H1 (cell line): Measurements from ENCODE around the gene MR1. TPM values are rescaled to one million over a fixed set of nuclear protein-coding genes. Genes with fewer than 3 reads are reported as not detected.

Source experiments
- CTCF ChIA-PET: fragments of 300-600 bp; sonication (Branson Sonifier 250); formaldehyde crosslinking; loops from one replicate; lab custom pipeline; 2021; ENCODE audit not compliant: partially characterized antibody; lab: Charles Lee
- POLR2A ChIA-PET: fragments of 300-600 bp; sonication (Branson Sonifier 250); formaldehyde crosslinking; loops from one replicate; lab custom pipeline; 2021; ENCODE audit warnings: inconsistent platforms; ENCODE audit not compliant: partially characterized antibody; lab: Charles Lee
- DNase-seq, 2 experiments: peaks; one replicate each; pipeline versions ENCODE4 v3.0.0 to v3.0.0-alpha.2; 2010 to 2022; ENCODE audit warnings: low spot score in 2 of 2, low read depth in 1 of 2, mixed read lengths in 1 of 2
- FAIRE-seq: peaks from 2 replicates; lab custom pipeline; 2011; peaks lifted over from hg19 to GRCh38; lab: Jason Lieb, UNC
- H2AFZ ChIP-seq: 2 replicates; pipeline ENCODE4 v1.8.1; 2012; ENCODE audit warnings: low read length, inconsistent platforms
- H2AK5ac ChIP-seq: 2 replicates; pipeline ENCODE4 v1.6.1; 2013; ENCODE audit warnings: low read depth, low read length
- H2BK120ac ChIP-seq: replicated peaks from 2 replicates; pipeline ENCODE3; 2013; ENCODE audit warnings: low read depth, low read length, inconsistent platforms
- H2BK12ac ChIP-seq: 2 replicates; pipeline ENCODE4 v1.6.1; 2013; ENCODE audit warnings: low read depth, low read length
- H2BK15ac ChIP-seq: 2 replicates; pipeline ENCODE4 v1.6.1; 2013; ENCODE audit warnings: low read length
- H2BK20ac ChIP-seq: 2 replicates; pipeline ENCODE4 v1.6.1; 2013; ENCODE audit warnings: low read length
- H2BK5ac ChIP-seq: 2 replicates; pipeline ENCODE4 v1.6.1; 2013; ENCODE audit warnings: low read depth, low read length
- H3K14ac ChIP-seq: 2 replicates; pipeline ENCODE4 v1.6.1; 2013; ENCODE audit warnings: inconsistent platforms; ENCODE audit not compliant: insufficient read length
- H3K18ac ChIP-seq: 2 replicates; pipeline ENCODE4 v1.6.1; 2013; ENCODE audit warnings: low read length; ENCODE audit errors: extremely low read depth
- H3K23ac ChIP-seq: 2 replicates; pipeline ENCODE4 v1.6.1; 2013; ENCODE audit warnings: inconsistent platforms; ENCODE audit not compliant: insufficient read length
- H3K23me2 ChIP-seq: 2 replicates; pipeline ENCODE4 v1.6.1; 2013; ENCODE audit warnings: low read depth, low read length
- H3K27ac ChIP-seq: 2 replicates; pipeline ENCODE4 v1.6.1; 2011; ENCODE audit warnings: low read depth, low read length, inconsistent platforms
- H3K27me3 ChIP-seq, 4 experiments: replicated peaks in 1 of 4; 1 replicate in 1 of 4; 2 replicates in 3 of 4; pipeline versions ENCODE4 v1.6.1 to v1.8.1; 2011 to 2013; ENCODE audit warnings: low read length in 3 of 4, mild to moderate bottlenecking in 3 of 4, inconsistent platforms in 2 of 4, mixed read lengths in 2 of 4, moderate library complexity in 1 of 4; ENCODE audit not compliant: control insufficient read depth in 3 of 4, insufficient read depth in 3 of 4; ENCODE audit errors: extremely low read depth in 1 of 4
- H3K36me3 ChIP-seq, 4 experiments: 2 replicates each; pipeline versions ENCODE4 v1.6.1 to v1.8.1; 2011 to 2013; ENCODE audit warnings: mild to moderate bottlenecking in 4 of 4, low read length in 3 of 4, moderate library complexity in 2 of 4, control low read depth in 1 of 4, inconsistent platforms in 1 of 4; ENCODE audit not compliant: insufficient read depth in 4 of 4, control insufficient read depth in 2 of 4
- H3K4ac ChIP-seq: replicated peaks from 2 replicates; pipeline ENCODE3; 2013; ENCODE audit warnings: low read length, low read depth, mixed read lengths, inconsistent platforms; ENCODE audit not compliant: insufficient read length
- H3K4me1 ChIP-seq, 4 experiments: replicated peaks in 1 of 4; 1 replicate in 1 of 4; 2 replicates in 3 of 4; pipeline versions ENCODE4 v1.6.1 to v1.8.1; 2011 to 2013; ENCODE audit warnings: low read length in 3 of 4, inconsistent platforms in 2 of 4, mixed read lengths in 1 of 4; ENCODE audit not compliant: insufficient read depth in 4 of 4, control insufficient read depth in 3 of 4
- H3K4me2 ChIP-seq, 2 experiments: 2 replicates each; pipeline versions ENCODE4 v1.6.1 to v1.8.1; 2011 to 2013; ENCODE audit warnings: low read depth in 2 of 2, low read length in 2 of 2, control low read depth in 1 of 2, inconsistent platforms in 1 of 2, mild to moderate bottlenecking in 1 of 2; ENCODE audit not compliant: insufficient read depth in 1 of 2
- H3K4me3 ChIP-seq, 4 experiments: fragments of 200-600, 300-600 bp in 1 of 4; sonication (generic), shearing (Covaris generic), sonication (Bioruptor Twin) in 1 of 4; 2 replicates each; pipeline versions ENCODE4 v1.5.1 to v1.8.1; 2011 to 2016; ENCODE audit warnings: low read length in 4 of 4, low read depth in 3 of 4, control low read depth in 2 of 4, inconsistent platforms in 2 of 4, mild to moderate bottlenecking in 2 of 4, mixed read lengths in 1 of 4, moderate library complexity in 1 of 4; ENCODE audit not compliant: insufficient read depth in 2 of 4; ENCODE audit errors: extremely low read depth in 1 of 4
- H3K56ac ChIP-seq: replicated peaks from 2 replicates; pipeline ENCODE3; 2013; ENCODE audit warnings: low read depth, mild to moderate bottlenecking, mixed read lengths, low read length, inconsistent platforms; ENCODE audit not compliant: insufficient read length
- H3K79me1 ChIP-seq: 2 replicates; pipeline ENCODE4 v1.6.1; 2013; ENCODE audit warnings: low read depth, low read length, control low read depth
- H3K79me2 ChIP-seq, 2 experiments: 2 replicates each; pipeline versions ENCODE4 v1.6.1 to v1.8.1; 2012 to 2013; ENCODE audit warnings: low read length in 2 of 2, mild to moderate bottlenecking in 2 of 2, inconsistent platforms in 1 of 2; ENCODE audit not compliant: insufficient read depth in 2 of 2, control insufficient read depth in 1 of 2
- H3K9ac ChIP-seq, 4 experiments: replicated peaks in 1 of 4; 1 replicate in 1 of 4; 2 replicates in 3 of 4; pipeline versions ENCODE4 v1.6.1 to v1.8.1; 2011 to 2013; ENCODE audit warnings: low read depth in 3 of 4, low read length in 3 of 4, control low read depth in 2 of 4, mild to moderate bottlenecking in 2 of 4, moderate library complexity in 2 of 4, inconsistent platforms in 1 of 4; ENCODE audit errors: extremely low read depth in 1 of 4
- H3K9me3 ChIP-seq, 2 experiments: 2 replicates each; pipeline versions ENCODE4 v1.6.1 to v1.8.1; 2012 to 2013; ENCODE audit warnings: mild to moderate bottlenecking in 2 of 2, moderate library complexity in 2 of 2, control low read depth in 1 of 2, inconsistent platforms in 1 of 2, low read depth in 1 of 2, low read length in 1 of 2, mixed read lengths in 1 of 2; ENCODE audit not compliant: insufficient read depth in 2 of 2
- H4K20me1 ChIP-seq, 2 experiments: replicated peaks in 1 of 2; 2 replicates each; pipeline versions ENCODE3 to v1.8.1; 2011 to 2013; ENCODE audit warnings: inconsistent platforms in 2 of 2, low read length in 2 of 2, mild to moderate bottlenecking in 1 of 2; ENCODE audit not compliant: insufficient read depth in 2 of 2, control insufficient read depth in 1 of 2
- H4K5ac ChIP-seq: 2 replicates; pipeline ENCODE4 v1.6.1; 2013; ENCODE audit warnings: low read length, low read depth, mixed read lengths, inconsistent platforms; ENCODE audit not compliant: insufficient read length
- H4K8ac ChIP-seq: 2 replicates; pipeline ENCODE4 v1.8.0; 2013; ENCODE audit warnings: mild to moderate bottlenecking, moderate library complexity, low read length, inconsistent platforms; ENCODE audit not compliant: insufficient read depth; ENCODE audit errors: extremely low read depth
- H4K91ac ChIP-seq: replicated peaks from 2 replicates; pipeline ENCODE3; 2013; ENCODE audit warnings: low read length, mixed read lengths, inconsistent platforms; ENCODE audit not compliant: insufficient read length
- CBX5 ChIP-seq: fragments of 300-800, 300-1000 bp; sonication (generic); IDR thresholded peaks from 2 replicates; pipeline ENCODE4 v1.7.1; 2016; ENCODE audit warnings: antibody characterized with exemption, low read length, low read depth
- CHD2 ChIP-seq: IDR thresholded peaks from 2 replicates; pipeline ENCODE4 v1.6.1; 2012; ENCODE audit warnings: low read length, improper control_type of control experiment
- HDAC6 ChIP-seq: IDR thresholded peaks from one replicate; pipeline ENCODE4 v1.7.1; 2012; ENCODE audit warnings: low read depth, mild to moderate bottlenecking, inconsistent platforms, low read length, moderate library complexity
- KDM5A ChIP-seq: fragments of 200-600 bp; IDR thresholded peaks from 2 replicates; pipeline ENCODE4 v1.7.1; 2012; ENCODE audit warnings: mild to moderate bottlenecking, low read length, inconsistent platforms, mixed read lengths
- TAF1 ChIP-seq: IDR thresholded peaks from 2 replicates; pipeline ENCODE4 v1.6.1; 2011; ENCODE audit warnings: mild to moderate bottlenecking, low read depth, low read length
- TBP ChIP-seq: IDR thresholded peaks from 2 replicates; pipeline ENCODE4 v1.6.1; 2011; ENCODE audit warnings: low read depth, low read length, improper control_type of control experiment
- WGBS, 2 experiments: shearing (Covaris generic) in 1 of 2; methylation state at CpG; one replicate each; pipeline versions ENCODE4 v1.1.6 to v1.1.7; 2013 to 2015; ENCODE audit warnings: low lambda C conversion rate in 2 of 2, mixed read lengths in 2 of 2, inconsistent platforms in 1 of 2, low coverage in 1 of 2, missing lambda C conversion rate in 1 of 2; ENCODE audit not compliant: insufficient replicate concordance in 2 of 2, insufficient coverage in 1 of 2, insufficient read length in 1 of 2; ENCODE audit errors: extremely low coverage in 1 of 2, missing lambda C conversion rate in 1 of 2; 5-methylcytosine and 5-hydroxymethylcytosine counted together
- polyA plus RNA-seq, 7 experiments: library from polyadenylated mRNA; depleted of rRNA in 3 of 7; stranded (reverse) in 5 of 7; unstranded in 2 of 7; fragments of >200 nt in 5 of 7; fragments of 200-250 nt in 2 of 7; gene quantifications; 1 replicate in 5 of 7; 2 replicates in 1 of 7; 4 replicates in 1 of 7; pipeline versions ENCODE4 v1.2.1 to v1.2.3, GENCODE V29; 2011 to 2013; ENCODE audit warnings: missing spikeins in 2 of 7, mixed read lengths in 2 of 7
- total RNA-seq: library from RNA; stranded (reverse); fragmentation: NEBNext Ultra II Directional; extraction: Animal tissue kit (Norgen Biotek cat#: 25700); gene quantifications from 2 replicates; pipeline ENCODE4 v1.2.1, GENCODE V29; 2021
- TF ChIP-seq, protein P1 (sequence below), 3 experiments: IDR thresholded peaks; 1 replicate in 2 of 3; 2 replicates in 1 of 3; pipeline versions ENCODE4 v1.5.1 to v1.6.1; 2011; ENCODE audit warnings: low read length in 3 of 3, mild to moderate bottlenecking in 3 of 3, inconsistent platforms in 2 of 3, low read depth in 1 of 3, moderate library complexity in 1 of 3; ENCODE audit not compliant: insufficient read depth in 1 of 3; ENCODE audit errors: control extremely low read depth in 1 of 3
- TF ChIP-seq, protein P2 (sequence below): IDR thresholded peaks from 2 replicates; pipeline ENCODE4 v1.6.1; 2011; ENCODE audit warnings: low read length, improper control_type of control experiment
- TF ChIP-seq, protein P3 (sequence below): IDR thresholded peaks from 2 replicates; pipeline ENCODE4 v1.6.1; 2011; ENCODE audit warnings: low read depth, mild to moderate bottlenecking, low read length; ENCODE audit not compliant: insufficient read depth

The MR1 gene
- total and polyA plus RNA-seq, 2 of the 8 experiments (the other 6 are each of a cell fraction or from before 2014, with no cell fraction given), result 0.09 TPM; not detected in 1

DNA sequence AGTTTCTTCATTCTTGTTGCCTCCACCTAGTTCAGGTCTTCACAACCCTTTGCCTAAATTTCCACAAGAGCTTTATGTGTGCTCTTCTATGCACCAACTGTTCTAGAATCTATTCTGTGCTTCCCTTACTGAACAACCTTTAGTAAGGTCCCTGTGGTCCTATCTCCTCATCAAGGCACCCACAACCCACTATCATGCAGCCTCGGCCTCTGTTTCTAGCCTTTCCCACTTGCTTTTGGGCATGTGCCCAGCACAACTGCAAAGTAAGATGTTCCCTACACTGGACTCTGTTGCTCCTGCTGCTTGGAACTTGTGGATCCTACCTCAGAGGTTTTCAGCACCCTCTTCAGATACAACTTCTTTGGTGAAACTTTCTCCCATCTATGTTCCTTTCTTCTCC is 52.3 kb downstream of the MR1 start:
- Histone ChIP-seq H3K14ac (no peak overlapping the region), H3K23ac (no peak overlapping the region), H3K4me1 (peaks cover 0 to 4% (median 0%) of the 10 kb centered on the region in 4 experiments; a peak in 1 of 7 replicates), H2BK12ac (no peak overlapping the region), H3K4me2 (no peak overlapping the region), H3K27me3 (peaks cover 0 to 29% (median 18%) of the 10 kb centered on the region in 4 experiments; a peak in 6 of 7 replicates), H4K91ac (no peak overlapping the region), H2AFZ (no peak overlapping the region), H2BK120ac (no peak overlapping the region), H3K18ac (no peak overlapping the region), H3K4me3 (no peak overlapping the region), H3K79me1 (no peaks in the 10 kb centered on the region), H2BK20ac (no peak overlapping the region), H3K9me3 (no peaks in the 10 kb centered on the region), H4K20me1 (peaks cover 9 to 13% of the 10 kb centered on the region in 2 experiments), H4K5ac (no peak overlapping the region), H4K8ac (no peak overlapping the region), H2BK5ac (no peak overlapping the region), H3K56ac (no peak overlapping the region), H3K79me2 (peaks cover 0 to 17% of the 10 kb centered on the region in 2 experiments; a peak in 2 of 4 replicates), H3K36me3 (no peaks in the 10 kb centered on the region), H3K23me2 (peaks cover 19% of the 10 kb centered on the region), H3K27ac (no peak overlapping the region), H3K9ac (no peak overlapping the region), H2BK15ac (no peak overlapping the region), H3K4ac (no peak overlapping the region), H2AK5ac (no peak overlapping the region)
- FAIRE-seq (no peak), DNase-seq (no peak)
- WGBS, 2 experiments, result 91% methylated on average over 1 of the region's 1 CpG; no CpG with 5 or more reads in 1 of the 2 experiments
- CTCF ChIA-PET, result interaction anchor here (0.9 to 4.8 kb wide), 15 partner anchors 10 to 169 kb away, joined by 3 to 64 read pairs (median 3); no protein-coding TSS in a partner anchor
- POLR2A ChIA-PET, result interaction anchor here (0.6 to 9.4 kb wide), 5 partner anchors 15 to 65 kb away, joined by 3 to 253 read pairs (median 3); no protein-coding TSS in a partner anchor
- TF ChIP-seq KDM5A (no peak), CBX5 (no peak), HDAC6 (no peak), TAF1 (no peak), TBP (no peak), CHD2 (no peak)
- TF ChIP-seq, protein P1, sequence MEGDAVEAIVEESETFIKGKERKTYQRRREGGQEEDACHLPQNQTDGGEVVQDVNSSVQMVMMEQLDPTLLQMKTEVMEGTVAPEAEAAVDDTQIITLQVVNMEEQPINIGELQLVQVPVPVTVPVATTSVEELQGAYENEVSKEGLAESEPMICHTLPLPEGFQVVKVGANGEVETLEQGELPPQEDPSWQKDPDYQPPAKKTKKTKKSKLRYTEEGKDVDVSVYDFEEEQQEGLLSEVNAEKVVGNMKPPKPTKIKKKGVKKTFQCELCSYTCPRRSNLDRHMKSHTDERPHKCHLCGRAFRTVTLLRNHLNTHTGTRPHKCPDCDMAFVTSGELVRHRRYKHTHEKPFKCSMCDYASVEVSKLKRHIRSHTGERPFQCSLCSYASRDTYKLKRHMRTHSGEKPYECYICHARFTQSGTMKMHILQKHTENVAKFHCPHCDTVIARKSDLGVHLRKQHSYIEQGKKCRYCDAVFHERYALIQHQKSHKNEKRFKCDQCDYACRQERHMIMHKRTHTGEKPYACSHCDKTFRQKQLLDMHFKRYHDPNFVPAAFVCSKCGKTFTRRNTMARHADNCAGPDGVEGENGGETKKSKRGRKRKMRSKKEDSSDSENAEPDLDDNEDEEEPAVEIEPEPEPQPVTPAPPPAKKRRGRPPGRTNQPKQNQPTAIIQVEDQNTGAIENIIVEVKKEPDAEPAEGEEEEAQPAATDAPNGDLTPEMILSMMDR (IDR thresholded peaks at IDR 0.05; ENCODE audit: control extremely low read depth in 1 of 3, insufficient read depth in 1 of 3, low read depth in 1 of 3, low read length in 3 of 3), result no peak
- TF ChIP-seq, protein P2, sequence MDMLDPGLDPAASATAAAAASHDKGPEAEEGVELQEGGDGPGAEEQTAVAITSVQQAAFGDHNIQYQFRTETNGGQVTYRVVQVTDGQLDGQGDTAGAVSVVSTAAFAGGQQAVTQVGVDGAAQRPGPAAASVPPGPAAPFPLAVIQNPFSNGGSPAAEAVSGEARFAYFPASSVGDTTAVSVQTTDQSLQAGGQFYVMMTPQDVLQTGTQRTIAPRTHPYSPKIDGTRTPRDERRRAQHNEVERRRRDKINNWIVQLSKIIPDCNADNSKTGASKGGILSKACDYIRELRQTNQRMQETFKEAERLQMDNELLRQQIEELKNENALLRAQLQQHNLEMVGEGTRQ, result no peak
- TF ChIP-seq, protein P3, sequence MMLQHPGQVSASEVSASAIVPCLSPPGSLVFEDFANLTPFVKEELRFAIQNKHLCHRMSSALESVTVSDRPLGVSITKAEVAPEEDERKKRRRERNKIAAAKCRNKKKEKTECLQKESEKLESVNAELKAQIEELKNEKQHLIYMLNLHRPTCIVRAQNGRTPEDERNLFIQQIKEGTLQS, result no peak
